ENCODE results near the gene KRT15. TPM values are rescaled to one million over a fixed set of nuclear protein-coding genes. Genes with fewer than 3 reads are reported as not detected.

The KRT15 gene
- total RNA-seq, 2 experiments from 2014 or later: not detected

DNA sequence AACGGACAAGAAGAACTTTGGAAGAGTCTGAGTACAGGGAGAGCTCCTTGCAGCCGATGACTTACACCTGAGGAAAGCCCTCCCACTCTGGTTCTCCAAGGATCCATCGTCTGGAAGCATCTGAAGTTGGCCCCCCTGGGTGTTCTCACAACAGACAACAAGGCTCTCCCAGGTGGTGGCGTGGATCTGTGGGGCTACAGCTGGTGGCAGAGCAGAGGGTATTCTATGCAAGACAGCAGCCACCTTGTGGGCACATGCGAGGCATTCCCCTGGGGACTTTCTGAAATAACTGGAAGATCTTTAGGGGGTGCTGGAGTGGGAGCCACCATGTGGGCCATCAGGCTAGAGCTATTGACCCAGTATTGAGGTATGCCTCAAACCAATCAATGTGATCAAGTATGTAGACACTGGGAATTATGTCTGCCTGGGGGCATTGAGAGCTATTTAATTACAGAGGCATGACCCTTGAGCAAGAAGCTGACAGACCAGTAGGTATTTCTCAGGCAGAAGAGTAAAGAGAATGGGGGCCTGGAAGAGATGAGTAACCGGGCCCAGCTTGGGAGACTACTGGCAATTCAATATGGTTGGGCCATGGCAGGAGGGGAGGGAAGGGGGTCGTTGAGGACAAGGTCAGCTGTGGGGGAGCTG lies 16.3 kb upstream of the KRT15 start:
- no peak overlapping the region for H3K27ac ChIP-seq (ENCODE audit: low read depth, low read length, poor library complexity, severe bottlenecking)
- ChIA-PET CTCF (ENCODE audit: unreplicated experiment) (no interaction called here), POLR2A (interaction anchor here (0.6 kb wide), 1 partner anchor 56 kb away, joined by 3 read pairs; no protein-coding TSS in a partner anchor)
- TF ChIP-seq CTCF (conservative IDR thresholded peaks at IDR 0.05; ENCODE audit: low read length) (no peak), EZH2phosphoT487 (IDR thresholded peaks at IDR 0.05; ENCODE audit: borderline replicate concordance, low read depth, low read length) (no peak)
- no peak overlapping the region for H2AFZ ChIP-seq (ENCODE audit: low read length)
- DNase-seq (ENCODE audit: low spot score): no peak
- intact Hi-C loops (cut with micrococcal nuclease; ENCODE audit: unreplicated experiment): no loop called here
- no peaks in the 10 kb centered on the region for H3K9me2 ChIP-seq (ENCODE audit: insufficient read depth, low read length)
- H3K9me3 ChIP-seq (ENCODE audit: low read length): no peaks in the 10 kb centered on the region
- no peaks in the 10 kb centered on the region for H4K20me1 ChIP-seq (ENCODE audit: insufficient read depth, low read length)
- no peak overlapping the region for H3K4me2 ChIP-seq (ENCODE audit: low read length)
- H3K4me3 ChIP-seq (ENCODE audit: low read depth, low read length, poor library complexity, severe bottlenecking): no peak overlapping the region
- no TSS peak for BruUV-seq (replicated peaks)
- no peaks in the 10 kb centered on the region for H3K36me3 ChIP-seq (ENCODE audit: insufficient read depth, low read length)
- H3K79me2 ChIP-seq (ENCODE audit: insufficient read depth, low read depth, low read length): no peaks in the 10 kb centered on the region
- no peaks in the 10 kb centered on the region for H3K4me1 ChIP-seq (ENCODE audit: insufficient read depth, low read length, poor library complexity, severe bottlenecking)

DNA sequence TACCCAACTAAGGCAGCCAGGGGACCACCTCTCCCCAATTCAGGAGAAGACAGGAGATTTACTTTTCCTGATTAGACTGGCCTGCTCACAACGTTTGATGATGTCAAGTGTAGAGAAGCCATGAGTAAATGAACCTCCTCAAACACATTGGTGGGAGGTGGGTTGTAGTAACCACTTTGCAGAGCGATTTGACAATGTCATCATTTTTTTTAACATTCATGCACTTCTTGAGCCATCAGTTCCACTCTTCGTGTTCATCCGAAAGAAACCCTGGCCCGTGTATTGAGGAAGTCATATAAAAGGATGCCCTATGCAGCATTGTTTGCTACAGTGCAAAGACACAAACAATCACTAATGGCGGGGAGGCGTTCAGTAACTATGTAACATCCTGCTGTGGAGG lies 14.9 kb upstream of the KRT15 start:
- no peak overlapping the region for H3K4me3 ChIP-seq (ENCODE audit: low read depth, low read length, poor library complexity, severe bottlenecking)
- BruUV-seq (replicated peaks): no TSS peak

More for the DNA sequence above, 14.9 kb upstream of the KRT15 start:
- H3K36me3 ChIP-seq (ENCODE audit: insufficient read depth, low read length): no peaks in the 10 kb centered on the region
- ChIA-PET POLR2A (no interaction called here), CTCF (ENCODE audit: unreplicated experiment) (no interaction called here)
- H3K79me2 ChIP-seq (ENCODE audit: insufficient read depth, low read depth, low read length): no peaks in the 10 kb centered on the region
- H3K9me3 ChIP-seq (ENCODE audit: low read length): no peaks in the 10 kb centered on the region
- H3K4me1 ChIP-seq (ENCODE audit: insufficient read depth, low read length, poor library complexity, severe bottlenecking): no peaks in the 10 kb centered on the region
- H3K27ac ChIP-seq (ENCODE audit: low read depth, low read length, poor library complexity, severe bottlenecking): no peak overlapping the region
- intact Hi-C loops (cut with micrococcal nuclease; ENCODE audit: unreplicated experiment): no loop called here
- H3K4me2 ChIP-seq (ENCODE audit: low read length): no peak overlapping the region
- no peak for DNase-seq (ENCODE audit: low spot score)
- no peak for TF ChIP-seq EZH2phosphoT487 (IDR thresholded peaks at IDR 0.05; ENCODE audit: borderline replicate concordance, low read depth, low read length)
- TF ChIP-seq CTCF (conservative IDR thresholded peaks at IDR 0.05; ENCODE audit: low read length): no peak
- H3K9me2 ChIP-seq (ENCODE audit: insufficient read depth, low read length): no peaks in the 10 kb centered on the region
- H2AFZ ChIP-seq (ENCODE audit: low read length): no peak overlapping the region
- no peaks in the 10 kb centered on the region for H4K20me1 ChIP-seq (ENCODE audit: insufficient read depth, low read length)

All from OCI-LY7 (cell line).